Measurements from ENCODE around the gene LYZ. TPM values are rescaled to one million over a fixed set of nuclear protein-coding genes. Genes with fewer than 3 reads are reported as not detected.

Gene LYZ
- total and polyA plus RNA-seq, 9 of the 15 experiments (the other 6 are each of a cell fraction or from before 2014, with no cell fraction given): 27.2 to 96.3 (median 42.1) TPM

- no peak for TF ChIP-seq ZMIZ1 (IDR thresholded peaks at IDR 0.05; ENCODE audit: low read depth in 2 of 2, low read length in 2 of 2)
- TF ChIP-seq DDX20 (tag; IDR thresholded peaks at IDR 0.05; ENCODE audit: low read depth): no peak
Measured at GRCh38 chr12:69338120-69338859, 9.9 kb upstream of the LYZ start (continued).

- CTCF ChIA-PET (ENCODE audit: low intra/inter-chr PET ratio): no interaction called here
- Histone ChIP-seq H3K79me2 (ENCODE audit: control insufficient read depth, insufficient read depth, low read length) (no peaks in the 10 kb centered on the region), H3K4me3 (no peak overlapping the region), H3K27me3 (ENCODE audit: control insufficient read depth in 2 of 2, insufficient read depth in 2 of 2, low read length in 2 of 2) (no peaks in the 10 kb centered on the region), H3K27ac (ENCODE audit: extremely low read depth, low read depth, low read length) (no peak overlapping the region), H4K20me1 (replicated peaks; ENCODE audit: control insufficient read depth, insufficient read depth, low read length) (no peaks in the 10 kb centered on the region), H3K9ac (ENCODE audit: insufficient read depth in 1 of 2, low read depth in 2 of 2, low read length in 2 of 2) (no peak overlapping the region), H3K9me1 (ENCODE audit: control insufficient read depth, insufficient read depth, low read length) (no peaks in the 10 kb centered on the region), H3K4me2 (ENCODE audit: insufficient read depth, low read length) (no peak overlapping the region), H2AFZ (ENCODE audit: low read depth, low read length) (no peak overlapping the region), H3K4me1 (replicated peaks in 1 of 2; ENCODE audit: control insufficient read depth in 2 of 2, insufficient read depth in 2 of 2, low read length in 2 of 2) (peaks cover 0 to 8% of the 10 kb centered on the region in 2 experiments; a peak in 2 of 5 replicates), H3K36me3 (ENCODE audit: control insufficient read depth, insufficient read depth, low read length) (no peaks in the 10 kb centered on the region), H3K9me3 (replicated peaks; ENCODE audit: control insufficient read depth, insufficient read depth, low read depth, low read length) (no peaks in the 10 kb centered on the region)
- POLR2A ChIA-PET: interaction anchor here (2.1 kb wide), 1 partner anchor 10 kb away, joined by 11 read pairs; no protein-coding TSS in a partner anchor
- in situ Hi-C loops (cut with MboI): no loop called here
- intact Hi-C loops (cut with micrococcal nuclease): no loop called here
- no peak for ATAC-seq
- no peak for DNase-seq (ENCODE audit: extremely low read depth in 1 of 4, low spot score in 3 of 4)
- no TSS peak for BruUV-seq (replicated peaks)
- FAIRE-seq: no peak
- TF ChIP-seq MAZ (CRISPR knock-in tag; conservative IDR thresholded peaks at IDR 0.05 in 1 of 2, IDR thresholded peaks at IDR 0.05 in 1 of 2): no peak
- no peak for TF ChIP-seq SMARCA5 (IDR thresholded peaks at IDR 0.05)
- no peak for TF ChIP-seq U2AF2 (optimal IDR thresholded peaks at IDR 0.05; ENCODE audit: low read depth, low read length)
- TF ChIP-seq ZNF76 (CRISPR knock-in tag; IDR thresholded peaks at IDR 0.05; ENCODE audit: borderline replicate concordance): no peak
- no peak for TF ChIP-seq AFF4 (CRISPR knock-in tag; IDR thresholded peaks at IDR 0.05)
- TF ChIP-seq FOXJ3 (CRISPR knock-in tag; IDR thresholded peaks at IDR 0.05): no peak
- no peak for TF ChIP-seq LARP7 (IDR thresholded peaks at IDR 0.05)
- no peak for TF ChIP-seq HBP1 (CRISPR knock-in tag; IDR thresholded peaks at IDR 0.05)
- no peak for TF ChIP-seq BCL6 (CRISPR knock-in tag; IDR thresholded peaks at IDR 0.05)
Measured at GRCh38 chr12:69338936-69339335, 9.2 kb upstream of the LYZ start.
